ENCODE measurements around the gene DIS3L2. TPM values are rescaled to one million over a fixed set of nuclear protein-coding genes. Genes with fewer than 3 reads are reported as not detected.

Gene DIS3L2
- total and polyA plus RNA-seq, 8 donors: 13.0 to 24.0 (median 16.8) TPM

- no peak overlapping the region for H3K27ac ChIP-seq
- H3K9me3 ChIP-seq: no peaks in the 10 kb centered on the region
- WGBS, 2 donors: 44 to 75% methylated on average over 3 of the region's 3 CpGs
- H3K4me3 ChIP-seq: no peak overlapping the region
- ATAC-seq (no peak), FAIRE-seq (no peak), DNase-seq (peak in 1 of 6 donors; percentile 24)
- TF ChIP-seq CTCF (IDR thresholded peaks at IDR 0.05): no peak
- H3K4me1 ChIP-seq: peaks cover 7 to 17% (median 10%) of the 10 kb centered on the region in 3 donors
- H3K36me3 ChIP-seq: no peaks in the 10 kb centered on the region
- intact Hi-C loops (cut with DNase I): loop anchor here in 1 of 3 donors (10.0 kb wide), 1 partner anchor 222 kb away; no protein-coding TSS in a partner anchor
- H3K27me3 ChIP-seq: peaks cover 0 to 18% (median 3%) of the 10 kb centered on the region in 4 donors
Observed at GRCh38 chr2:231923010-231923344, 38.5 kb upstream of the DIS3L2 start.

GRCh38 chr2:231923951-231924888 is 37.3 kb upstream of the DIS3L2 start:
- WGBS, 2 donors: 56 to 59% methylated on average over 24 of the region's 24 CpGs
- FAIRE-seq (no peak), DNase-seq (peak in 1 of 6 donors; percentile 49), ATAC-seq (no peak)
- H3K27ac ChIP-seq: no peak overlapping the region
- H3K9me3 ChIP-seq: no peaks in the 10 kb centered on the region
- H3K4me1 ChIP-seq: peaks cover 7 to 17% (median 10%) of the 10 kb centered on the region in 3 donors
- no peaks in the 10 kb centered on the region for H3K36me3 ChIP-seq
- TF ChIP-seq CTCF (IDR thresholded peaks at IDR 0.05): no peak
- H3K27me3 ChIP-seq: peaks cover 0 to 18% (median 3%) of the 10 kb centered on the region in 4 donors
- no peak overlapping the region for H3K4me3 ChIP-seq
- intact Hi-C loops (cut with DNase I): loop anchor here in 1 of 3 donors (10.0 kb wide), 1 partner anchor 221 kb away; no protein-coding TSS in a partner anchor

- intact Hi-C loops (cut with DNase I): loop anchor here in 2 of 3 donors (5.0 to 10.0 kb wide), 3 partner anchors 217 to 402 kb away; no protein-coding TSS in a partner anchor
- H3K27ac ChIP-seq: no peak overlapping the region
- H3K9me3 ChIP-seq: no peaks in the 10 kb centered on the region
- FAIRE-seq: no peak
- TF ChIP-seq CTCF (IDR thresholded peaks at IDR 0.05): no peak
- H3K27me3 ChIP-seq: peaks cover 0 to 18% (median 3%) of the 10 kb centered on the region in 4 donors
- peak in 3 of 4 donors; percentile 5 to 9 (median 7) for ATAC-seq
- H3K4me1 ChIP-seq: peaks cover 7 to 17% (median 10%) of the 10 kb centered on the region in 3 donors
- 21 to 36% methylated on average over 8 of the region's 8 CpGs for WGBS, 2 donors
- H3K4me3 ChIP-seq: peak overlapping the region in 2 of 4 donors; percentile 37 to 56
- peak in 1 of 6 donors; percentile 44 for DNase-seq
- H3K36me3 ChIP-seq: no peaks in the 10 kb centered on the region
Observed at GRCh38 chr2:231924889-231925275, 36.6 kb upstream of the DIS3L2 start.

GRCh38 chr2:231925303-231926179 is 36.0 kb upstream of the DIS3L2 start:
- peak; percentile 89 to 96 (median 95) for TF ChIP-seq CTCF (IDR thresholded peaks at IDR 0.05)
- DNase-seq (peak; percentile 66 to 96 (median 83)), FAIRE-seq (no peak), ATAC-seq (peak; percentile 94 to 96 (median 96))
- H3K9me3 ChIP-seq: no peaks in the 10 kb centered on the region
- H3K36me3 ChIP-seq: no peaks in the 10 kb centered on the region
- peaks cover 0 to 18% (median 3%) of the 10 kb centered on the region in 4 donors for H3K27me3 ChIP-seq
- intact Hi-C loops (cut with DNase I): loop anchor here in 2 of 3 donors (5.0 to 10.0 kb wide), 3 partner anchors 217 to 402 kb away; no protein-coding TSS in a partner anchor
- H3K4me3 ChIP-seq: peak overlapping the region; percentile 2 to 56 (median 28)
- 1% methylated on average over 80 to 96 of the region's 96 CpGs for WGBS, 2 donors
- peaks cover 7 to 17% (median 10%) of the 10 kb centered on the region in 3 donors for H3K4me1 ChIP-seq
- H3K27ac ChIP-seq: no peak overlapping the region

Data from pancreas (tissue), 10 donors.